Thymus (tissue), 11 donors: ENCODE data around the gene OXT. TPM values are rescaled to one million over a fixed set of nuclear protein-coding genes. Genes with fewer than 3 reads are reported as not detected.
A peak's percentile ranks its signal among the peaks of the same experiment; 100 is the strongest.
"Not testable (repeated sequence)": the region's sequence is repeated elsewhere in the genome, so short reads cannot be mapped to it uniquely, and the experiment has no call there.

Experiments
- DNase-seq, 9 donors: peaks; one replicate each; pipeline ENCODE4 v3.0.0-alpha.2; 2013; ENCODE audit warnings: low spot score in 9 of 9, low read depth in 6 of 9, missing footprints in 1 of 9
- H3K27ac ChIP-seq, 2 donors: one replicate each; pipeline ENCODE4 v1.5.1; 2013; ENCODE audit warnings: control low read depth in 1 of 2, low read depth in 1 of 2, low read length in 1 of 2, mild to moderate bottlenecking in 1 of 2, moderate library complexity in 1 of 2
- H3K27me3 ChIP-seq, 2 donors: one replicate each; pipeline ENCODE4 v1.5.1; 2013; ENCODE audit warnings: low read length in 1 of 2; ENCODE audit not compliant: control insufficient read depth in 2 of 2, insufficient read depth in 1 of 2
- H3K36me3 ChIP-seq, 2 donors: one replicate each; pipeline ENCODE4 v1.5.1; 2013; ENCODE audit warnings: low read length in 1 of 2, mild to moderate bottlenecking in 1 of 2, moderate library complexity in 1 of 2; ENCODE audit not compliant: control insufficient read depth in 2 of 2, insufficient read depth in 2 of 2
- H3K4me1 ChIP-seq, 2 donors: one replicate each; pipeline ENCODE4 v1.5.1; 2013; ENCODE audit warnings: low read length in 2 of 2; ENCODE audit not compliant: control insufficient read depth in 2 of 2, insufficient read depth in 2 of 2
- H3K4me3 ChIP-seq, 2 donors: one replicate each; pipeline ENCODE4 v1.5.1; 2013; ENCODE audit warnings: low read length in 2 of 2, control low read depth in 1 of 2, mild to moderate bottlenecking in 1 of 2
- H3K9me3 ChIP-seq, 2 donors: one replicate each; pipeline ENCODE4 v1.5.1; 2013; ENCODE audit warnings: low read length in 1 of 2, mild to moderate bottlenecking in 1 of 2; ENCODE audit not compliant: control insufficient read depth in 2 of 2, insufficient read depth in 1 of 2
- WGBS: extraction: QIAGEN DNeasy Blood & Tissue Kit; methylation state at CpG from one replicate; pipeline ENCODE4 v1.1.7; 2013; 5-methylcytosine and 5-hydroxymethylcytosine counted together
- polyA plus RNA-seq: library from polyadenylated mRNA; stranded (reverse); fragments of 200-250 nt; gene quantifications from one replicate; pipeline ENCODE4 v1.2.3, GENCODE V29; 2013
- total RNA-seq: library from RNA; stranded (reverse); fragments of 120-200 nt; gene quantifications from one replicate; pipeline ENCODE4 v1.2.4, GENCODE V29; 2013
- donor health status: healthy.

The OXT gene
- total and polyA plus RNA-seq, 2 donors = 0.42 to 3.6 TPM

DNA sequence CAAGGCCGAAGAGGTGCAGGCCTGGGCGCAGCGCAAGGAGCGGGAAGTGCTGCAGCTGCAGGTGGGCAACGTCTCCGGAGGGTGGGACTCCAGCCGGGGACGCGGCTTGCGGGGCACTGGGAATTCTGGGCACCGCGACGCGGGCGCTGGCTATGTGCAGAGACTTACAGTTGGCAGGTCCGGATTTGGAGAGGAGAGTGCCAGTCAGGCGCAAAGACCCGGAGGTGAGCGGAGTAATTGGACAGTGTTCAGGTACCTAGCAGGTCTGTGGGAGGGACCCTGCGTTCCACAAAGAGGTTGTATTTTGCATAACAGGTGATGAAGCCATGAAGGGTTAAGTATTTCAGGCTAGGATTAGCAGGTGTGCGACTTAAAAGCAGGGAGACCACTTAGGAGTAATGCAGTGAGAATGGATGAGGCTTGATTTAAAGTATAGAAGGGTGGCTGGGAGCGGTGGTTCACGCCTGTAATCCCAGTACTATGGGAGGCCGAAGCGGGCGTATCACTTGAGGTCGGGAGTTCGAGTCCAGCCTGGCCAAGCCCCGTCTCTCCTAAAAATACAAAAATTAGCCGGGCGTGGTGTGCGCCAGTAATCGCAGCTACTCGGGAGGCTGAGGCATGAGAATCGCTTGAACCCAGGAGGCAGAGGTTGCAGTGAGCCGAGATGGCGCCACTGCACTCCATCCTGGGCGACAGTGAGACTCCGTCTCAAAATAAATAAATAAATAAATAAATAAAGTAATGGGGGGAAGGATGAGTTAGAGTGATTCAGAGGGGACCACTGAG is 24.6 kb upstream of the OXT start:
- peak in 2 of 9 donors; percentile 5 to 11 for DNase-seq

DNA sequence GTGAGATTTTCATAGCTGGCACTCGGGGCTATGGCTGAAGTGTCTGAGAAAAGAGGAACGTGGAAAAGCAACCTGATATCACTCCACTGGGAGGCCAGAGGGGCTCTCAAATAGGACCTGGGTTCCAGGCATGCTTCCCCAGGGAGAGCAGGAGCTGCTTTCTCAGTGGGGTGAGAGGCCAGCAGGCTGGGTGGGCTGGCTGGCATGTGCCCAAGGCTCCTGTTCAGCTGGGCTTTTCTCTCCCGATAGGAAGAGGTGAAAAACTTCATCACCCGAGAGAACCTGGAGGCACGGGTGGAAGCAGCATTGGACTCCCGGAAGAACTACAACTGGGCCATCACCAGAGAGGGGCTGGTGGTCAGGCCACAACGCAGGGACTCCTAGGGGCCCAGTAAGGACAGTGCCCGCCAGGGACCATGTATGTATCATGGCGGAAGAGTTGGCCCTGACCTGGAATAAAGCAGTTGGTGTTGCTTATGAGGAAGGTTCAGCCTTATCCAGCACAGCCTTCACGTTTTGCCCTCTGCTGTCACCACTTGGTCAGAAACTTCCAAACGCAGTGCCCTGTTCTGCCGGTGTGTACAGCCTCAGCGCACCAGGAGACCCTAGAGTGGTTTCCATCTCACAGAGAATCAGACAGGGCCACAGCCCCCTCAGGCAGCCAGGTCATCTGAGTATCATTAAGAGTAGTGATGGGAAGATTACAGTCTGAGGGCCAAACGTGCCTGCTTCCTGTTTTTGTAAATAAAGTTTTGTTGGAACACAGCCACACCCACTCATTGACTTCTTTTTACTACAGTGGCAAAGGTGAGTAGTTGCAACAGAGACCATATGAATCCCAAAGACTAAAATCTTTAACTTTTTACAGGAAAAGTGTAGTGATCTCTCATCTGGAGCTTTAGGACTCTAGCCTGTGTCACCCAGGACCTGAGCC is 23.7 kb upstream of the OXT start:
- H3K27me3 ChIP-seq = no peaks in the 10 kb centered on the region
- no peak for DNase-seq
- peaks cover 23 to 24% of the 10 kb centered on the region in 2 donors for H3K36me3 ChIP-seq
- WGBS = 94% methylated on average over 14 of the region's 14 CpGs
- no peaks in the 10 kb centered on the region for H3K9me3 ChIP-seq
- no peak overlapping the region for H3K27ac ChIP-seq
- no peak overlapping the region for H3K4me3 ChIP-seq
- H3K4me1 ChIP-seq = peaks cover 10 to 18% of the 10 kb centered on the region in 2 donors

More for the DNA sequence above, 24.6 kb upstream of the OXT start:
- Histone ChIP-seq H3K9me3 (no peaks in the 10 kb centered on the region), H3K36me3 (peaks cover 24 to 29% of the 10 kb centered on the region in 2 donors), H3K27me3 (no peaks in the 10 kb centered on the region), H3K4me1 (peaks cover 10 to 18% of the 10 kb centered on the region in 2 donors), H3K27ac (peak overlapping the region in 1 of 2 donors; percentile 79), H3K4me3 (peak overlapping the region; percentile 76 to 78)
- WGBS = 51% methylated on average over 39 of the region's 39 CpGs

DNA sequence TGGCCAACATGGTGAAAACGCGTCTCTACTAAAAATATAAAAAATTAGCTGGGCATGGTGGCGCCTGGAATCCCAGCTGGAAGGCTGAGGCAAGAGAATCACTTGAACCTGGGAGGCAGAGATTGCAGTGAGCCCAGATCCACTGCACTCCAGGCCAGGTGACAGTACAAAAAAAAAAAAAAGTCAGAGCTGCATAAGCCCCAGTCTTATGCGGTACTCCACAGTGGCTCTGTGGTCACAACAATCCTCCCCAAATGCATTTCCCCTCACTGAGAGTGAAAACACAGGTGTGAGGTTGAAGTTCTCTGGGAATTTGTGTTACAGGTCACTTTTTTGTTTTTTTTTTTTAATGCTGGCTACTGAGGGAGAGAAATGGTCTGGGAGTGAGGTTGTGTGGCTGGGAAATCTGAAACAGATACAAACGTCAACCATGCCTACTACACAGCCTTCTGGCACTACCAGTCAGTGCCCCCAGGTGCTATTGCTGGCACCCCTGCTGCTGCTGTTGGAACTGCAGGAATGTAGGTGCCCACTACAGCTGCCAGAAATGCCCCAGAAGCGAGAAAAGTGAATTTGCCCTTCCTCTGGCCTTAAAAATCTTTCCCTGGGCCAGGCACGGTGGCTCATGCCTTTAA is 19.9 kb upstream of the OXT start:
- no peak overlapping the region for H3K4me3 ChIP-seq
- H3K9me3 ChIP-seq = no peaks in the 10 kb centered on the region
- WGBS = 64% methylated on average over 7 of the region's 7 CpGs
- DNase-seq = peak in 1 of 9 donors; percentile 24
- H3K36me3 ChIP-seq = peaks cover 23 to 24% of the 10 kb centered on the region in 2 donors
- H3K4me1 ChIP-seq = peaks cover 5 to 10% of the 10 kb centered on the region in 2 donors
- no peaks in the 10 kb centered on the region for H3K27me3 ChIP-seq
- H3K27ac ChIP-seq = no peak overlapping the region

DNA sequence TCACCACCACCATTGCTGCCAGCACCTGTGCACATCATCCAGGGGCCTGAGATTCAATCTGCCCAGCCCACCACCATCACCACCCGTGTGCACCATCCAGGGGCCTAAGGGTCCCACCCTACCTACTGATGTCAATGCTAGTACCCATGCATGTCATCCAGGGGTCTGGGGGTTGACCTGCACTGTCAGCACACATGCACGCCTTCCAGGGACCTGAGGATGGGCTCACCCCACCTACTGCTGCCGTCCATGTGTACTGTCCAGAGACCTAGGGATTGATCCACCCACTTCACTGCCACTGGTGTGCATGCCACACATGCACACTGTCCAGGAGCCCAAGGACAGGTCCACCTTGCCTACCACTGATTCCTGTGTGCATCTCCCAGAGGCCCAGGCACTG is 11.9 kb upstream of the OXT start:
- Histone ChIP-seq H3K9me3 (no peaks in the 10 kb centered on the region), H3K4me1 (no peaks in the 10 kb centered on the region), H3K27me3 (no peaks in the 10 kb centered on the region), H3K4me3 (no peak overlapping the region), H3K27ac (no peak overlapping the region), H3K36me3 (no peaks in the 10 kb centered on the region)
- no peak for DNase-seq
- WGBS = 97% methylated on average over 3 of the region's 3 CpGs

DNA sequence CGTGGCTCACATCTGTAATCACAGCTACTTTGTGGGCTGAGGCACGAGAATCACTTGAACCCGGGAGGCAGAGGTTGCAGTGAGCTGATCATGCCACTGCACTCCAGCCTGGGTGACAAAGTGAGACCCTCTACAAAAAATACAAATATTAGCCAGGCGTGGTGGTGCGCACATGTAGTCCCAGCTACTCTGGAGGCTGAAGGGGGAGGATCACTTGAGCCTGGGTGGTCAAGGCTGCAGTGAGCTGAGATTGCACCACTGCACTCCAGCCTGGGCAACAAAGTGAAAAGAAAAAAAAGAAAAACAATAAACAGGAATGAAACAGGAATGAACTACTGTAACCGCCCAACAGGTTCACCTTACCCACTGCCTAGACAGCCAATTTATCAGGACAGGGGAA is 7.3 kb upstream of the OXT start:
- not testable (repeated sequence) for H3K4me3 ChIP-seq, H3K27ac ChIP-seq, H3K4me1 ChIP-seq, H3K36me3 ChIP-seq, DNase-seq, H3K9me3 ChIP-seq, H3K27me3 ChIP-seq
- 87% methylated on average over 6 of the region's 6 CpGs for WGBS

DNA sequence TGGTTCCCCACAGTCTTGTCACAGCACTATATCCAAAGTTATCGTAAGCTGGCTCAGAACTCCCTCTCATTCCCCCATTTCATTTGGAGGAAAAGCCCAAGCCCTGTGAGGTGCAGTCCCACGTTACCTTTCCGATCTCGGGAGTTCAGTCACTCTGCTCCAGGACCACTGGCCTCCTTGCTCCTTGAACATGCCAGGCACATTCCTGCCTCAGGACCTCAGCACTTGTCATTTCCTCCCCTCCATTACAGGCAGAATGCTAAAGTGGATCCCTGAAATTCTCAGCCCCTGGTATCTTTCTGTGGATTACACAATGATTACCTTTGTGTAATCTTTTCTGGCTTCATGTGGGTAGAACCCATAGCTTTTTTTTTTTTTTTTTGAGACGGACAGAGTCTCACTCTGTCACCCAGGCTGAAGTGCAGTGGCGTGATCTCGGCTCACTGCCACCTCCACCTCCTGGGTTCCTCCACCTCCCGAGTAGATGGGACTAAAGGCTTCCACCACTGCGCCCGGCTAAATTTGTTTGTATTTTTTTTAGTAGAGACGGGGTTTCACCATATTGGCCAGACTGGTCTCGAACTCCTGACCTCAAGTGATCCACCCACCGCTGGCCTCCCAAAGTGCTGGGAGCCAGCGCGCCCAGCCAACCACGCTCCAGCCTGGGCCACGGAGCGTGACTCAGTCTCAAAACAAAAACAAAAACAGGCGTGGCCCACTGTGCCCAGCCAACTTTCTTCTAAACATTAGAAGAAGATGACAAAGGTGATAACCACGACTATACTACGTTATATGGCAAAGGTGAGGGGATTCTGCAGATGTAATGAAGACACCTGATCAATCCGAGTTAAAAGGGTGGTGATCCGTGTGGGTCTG is 4.0 kb upstream of the OXT start:
- H3K4me3 ChIP-seq = no peak overlapping the region
- no peak for DNase-seq
- no peaks in the 10 kb centered on the region for H3K9me3 ChIP-seq
- WGBS = 88% methylated on average over 23 of the region's 23 CpGs
- H3K27ac ChIP-seq = no peak overlapping the region
- no peaks in the 10 kb centered on the region for H3K36me3 ChIP-seq
- H3K4me1 ChIP-seq = peaks cover 0 to 1% of the 10 kb centered on the region in 2 donors
- H3K27me3 ChIP-seq = peaks cover 12 to 23% of the 10 kb centered on the region in 2 donors

DNA sequence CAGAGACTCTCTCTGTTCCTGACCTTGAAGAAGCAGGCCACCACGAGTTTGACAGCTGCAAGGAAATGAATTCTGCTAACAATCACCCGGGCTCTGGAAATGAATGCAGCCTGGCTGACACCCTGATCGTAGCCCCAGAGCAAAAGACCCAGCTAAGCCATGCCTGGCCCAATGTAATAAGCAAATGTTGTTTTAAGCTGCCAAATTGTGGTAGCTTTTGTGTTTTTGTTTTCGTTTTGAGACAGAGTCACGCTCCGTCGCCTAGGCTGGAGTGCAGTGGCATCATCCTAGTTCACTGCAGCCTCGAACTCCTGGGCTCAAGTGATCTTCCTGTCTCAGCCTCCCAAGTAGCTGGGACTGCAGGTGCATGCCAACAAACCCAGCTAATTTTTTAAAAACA is 3.3 kb upstream of the OXT start:
- peaks cover 0 to 2% of the 10 kb centered on the region in 2 donors for H3K9me3 ChIP-seq
- WGBS = 80% methylated on average over 8 of the region's 8 CpGs
- DNase-seq = no peak
- H3K4me3 ChIP-seq = no peak overlapping the region
- H3K4me1 ChIP-seq = peaks cover 0 to 3% of the 10 kb centered on the region in 2 donors
- peaks cover 19 to 30% of the 10 kb centered on the region in 2 donors for H3K27me3 ChIP-seq
- no peak overlapping the region for H3K27ac ChIP-seq
- H3K36me3 ChIP-seq = no peaks in the 10 kb centered on the region
